Glutamatergic neuron (in vitro differentiated cells): ENCODE results near the gene USP24. TPM values are rescaled to one million over a fixed set of nuclear protein-coding genes. Genes with fewer than 3 reads are reported as not detected.

ENCODE experiments used
- DNase-seq: peaks from one replicate; pipeline ENCODE4 v3.0.0; 2022
- H3K27ac Mint-ChIP-seq: one replicate; pipeline ENCODE4 v1.8.0; 2020; ENCODE audit warnings: mild to moderate bottlenecking, mixed read lengths, inconsistent platforms; ENCODE audit not compliant: unreplicated experiment
- H3K27me3 Mint-ChIP-seq: one replicate; pipeline ENCODE4 v1.8.0; 2020; ENCODE audit warnings: mild to moderate bottlenecking, moderate library complexity, mixed read lengths, inconsistent platforms; ENCODE audit not compliant: unreplicated experiment
- H3K36me3 Mint-ChIP-seq: one replicate; pipeline ENCODE4 v1.8.0; 2020; ENCODE audit warnings: mild to moderate bottlenecking, mixed read lengths, inconsistent platforms; ENCODE audit not compliant: unreplicated experiment
- H3K4me1 Mint-ChIP-seq: one replicate; pipeline ENCODE4 v1.8.0; 2020; ENCODE audit warnings: mild to moderate bottlenecking, low read depth, mixed read lengths, inconsistent platforms; ENCODE audit not compliant: unreplicated experiment
- H3K4me3 Mint-ChIP-seq: one replicate; pipeline ENCODE4 v1.8.0; 2020; ENCODE audit warnings: mild to moderate bottlenecking, mixed read lengths, inconsistent platforms; ENCODE audit not compliant: unreplicated experiment
- H3K9me3 Mint-ChIP-seq: one replicate; pipeline ENCODE4 v1.8.0; 2020; ENCODE audit warnings: mild to moderate bottlenecking, moderate library complexity, mixed read lengths, inconsistent platforms; ENCODE audit not compliant: unreplicated experiment
- CTCF ChIP-seq: fragments of 200-600 bp; sonication (generic); IDR thresholded peaks from one replicate; pipeline ENCODE4 v1.5.0; 2021; ENCODE audit not compliant: partially characterized antibody, unreplicated experiment
- total RNA-seq: library from RNA; stranded (reverse); fragmentation: NEBNext Ultra II Directional; extraction: Animal tissue kit (Norgen Biotek cat#: 25700); gene quantifications from one replicate; pipeline ENCODE4 v1.2.1, GENCODE V29; 2021; ENCODE audit not compliant: unreplicated experiment

The USP24 gene
- total RNA-seq, 1 donor from 2014 or later, result 54.6 TPM

DNA sequence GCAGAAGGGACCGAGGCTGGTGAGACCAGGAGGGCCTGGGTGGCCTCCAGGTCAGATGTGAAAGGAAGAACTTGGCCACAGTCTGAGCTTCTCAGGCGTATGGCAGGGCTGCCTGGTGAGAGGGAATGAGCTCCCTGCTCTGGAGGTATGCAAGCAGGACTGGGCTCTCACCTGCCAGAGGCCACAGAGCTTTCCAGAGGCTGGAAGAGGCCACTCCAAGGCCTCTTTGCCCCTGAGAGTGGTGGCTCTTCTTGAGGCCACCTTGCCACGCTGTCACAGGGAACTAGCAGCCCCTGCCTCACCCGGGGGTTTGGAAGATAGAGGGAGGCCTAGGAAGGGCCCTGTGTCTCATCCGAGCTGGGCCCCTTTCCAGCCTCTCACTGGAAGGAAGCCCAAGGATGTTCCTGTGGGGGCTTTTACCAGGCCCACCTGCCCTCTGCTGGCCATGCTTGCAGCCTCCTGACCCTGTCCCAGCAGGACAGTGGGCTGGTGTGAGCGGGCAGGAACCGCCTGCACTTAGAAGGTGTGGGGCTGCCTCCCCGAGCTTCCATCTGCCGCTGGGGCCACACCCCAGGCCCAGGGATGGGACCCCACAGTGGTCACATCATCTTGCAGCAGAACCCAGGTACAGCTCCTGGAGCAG is 165.8 kb downstream of the USP24 start:
- DNase-seq, result no peak
- Mint-ChIP-seq H3K4me3 (no peak overlapping the region), H3K36me3 (no peaks in the 10 kb centered on the region), H3K27ac (no peak overlapping the region), H3K4me1 (peaks cover 3% of the 10 kb centered on the region), H3K9me3 (peaks cover 3% of the 10 kb centered on the region), H3K27me3 (peaks cover 6% of the 10 kb centered on the region)
- TF ChIP-seq CTCF, result no peak

GRCh38 chr1:55048453-55049270 is 166.5 kb downstream of the USP24 start:
- H3K9me3 Mint-ChIP-seq, result peaks cover 3% of the 10 kb centered on the region
- peaks cover 3% of the 10 kb centered on the region for H3K4me1 Mint-ChIP-seq
- no peak for TF ChIP-seq CTCF
- no peak for DNase-seq
- peak overlapping the region; percentile 8 for H3K27ac Mint-ChIP-seq
- no peaks in the 10 kb centered on the region for H3K36me3 Mint-ChIP-seq
- peaks cover 6% of the 10 kb centered on the region for H3K27me3 Mint-ChIP-seq
- H3K4me3 Mint-ChIP-seq, result no peak overlapping the region

DNA sequence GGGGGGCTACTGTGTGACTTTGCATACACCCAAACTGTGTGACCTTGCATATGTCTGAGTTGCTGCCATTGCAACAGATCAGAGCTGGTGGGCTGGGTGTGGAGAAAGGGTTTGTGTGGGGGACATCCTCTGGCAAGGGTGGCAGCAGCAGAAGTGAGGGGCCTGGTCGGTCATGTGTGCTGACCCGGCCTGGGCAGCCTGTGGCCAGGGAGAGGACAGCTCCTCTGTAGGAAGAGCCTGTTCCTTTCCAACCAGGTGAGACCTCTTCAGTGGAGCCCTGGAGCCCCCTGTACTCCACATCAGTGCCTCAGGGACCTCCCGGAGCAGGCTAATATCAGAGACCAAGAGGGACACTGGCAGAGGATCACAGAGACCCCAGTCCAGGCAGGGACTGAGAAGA is 167.6 kb downstream of the USP24 start:
- Mint-ChIP-seq H3K4me1 (peaks cover 5% of the 10 kb centered on the region), H3K27ac (no peak overlapping the region), H3K9me3 (peaks cover 3% of the 10 kb centered on the region), H3K36me3 (no peaks in the 10 kb centered on the region), H3K27me3 (peaks cover 6% of the 10 kb centered on the region), H3K4me3 (no peak overlapping the region)
- TF ChIP-seq CTCF, result no peak
- DNase-seq, result no peak

DNA sequence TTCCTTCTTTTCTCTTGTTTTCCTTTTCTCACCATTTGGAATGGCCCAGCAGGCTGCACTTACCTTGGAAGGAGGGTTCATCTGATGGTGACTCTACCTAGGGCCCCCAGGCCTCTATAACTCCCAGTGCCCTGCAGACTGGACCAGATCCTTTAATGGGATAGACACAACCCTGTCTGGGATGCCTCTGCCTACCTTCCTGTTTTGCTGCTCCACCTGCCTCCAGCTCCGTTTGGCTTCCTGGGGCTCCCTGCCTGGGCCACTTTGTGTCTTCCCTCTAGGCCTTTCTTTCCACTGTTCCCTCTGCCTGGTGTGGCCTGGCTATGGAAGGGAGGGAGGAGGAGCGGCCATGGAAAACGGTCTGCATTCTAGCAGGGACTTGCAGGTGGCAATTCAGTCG is 168.3 kb downstream of the USP24 start:
- peaks cover 5% of the 10 kb centered on the region for H3K4me1 Mint-ChIP-seq
- H3K9me3 Mint-ChIP-seq, result peaks cover 3% of the 10 kb centered on the region
- H3K27ac Mint-ChIP-seq, result no peak overlapping the region
- TF ChIP-seq CTCF, result no peak
- no peak overlapping the region for H3K4me3 Mint-ChIP-seq
- no peak for DNase-seq
- no peaks in the 10 kb centered on the region for H3K36me3 Mint-ChIP-seq
- H3K27me3 Mint-ChIP-seq, result peaks cover 6% of the 10 kb centered on the region

- Mint-ChIP-seq H3K9me3 (peaks cover 3% of the 10 kb centered on the region), H3K36me3 (no peaks in the 10 kb centered on the region), H3K4me1 (peaks cover 10% of the 10 kb centered on the region), H3K27ac (no peak overlapping the region), H3K27me3 (peaks cover 6% of the 10 kb centered on the region), H3K4me3 (no peak overlapping the region)
- no peak for TF ChIP-seq CTCF
- no peak for DNase-seq
These were observed 169.7 kb downstream of the USP24 start for GRCh38 chr1:55045430-55045829.
